ENCODE results near the gene ERC2.
A peak's percentile ranks its signal among the peaks of the same experiment; 100 is the strongest.

The ERC2 gene

DNA sequence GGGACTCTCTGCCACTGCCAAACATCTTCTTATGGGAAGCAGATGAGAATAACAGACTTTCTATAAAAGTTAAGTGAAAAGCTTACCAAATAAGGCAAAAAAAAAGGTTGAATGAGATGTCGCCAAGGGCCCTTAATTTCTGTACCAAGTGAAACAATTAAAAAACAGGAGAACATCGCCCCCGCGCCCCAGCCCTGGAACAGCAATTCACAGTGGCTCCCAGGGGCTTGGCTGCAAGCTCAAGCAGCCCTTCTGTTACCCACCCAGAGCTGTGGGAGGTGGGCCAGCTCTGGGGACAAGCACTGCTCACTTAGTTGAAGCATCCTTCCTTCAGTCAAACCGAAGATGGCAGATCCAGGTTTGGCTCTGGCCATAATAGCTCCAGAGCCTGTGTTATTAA lies 208.0 kb downstream of the ERC2 start:
- no peaks in the 10 kb centered on the region for H3K9me2 ChIP-seq (ENCODE audit: low read depth, low read length)
- no peak overlapping the region for H3K9ac ChIP-seq (ENCODE audit: low read length)
- H3K9me3 ChIP-seq (ENCODE audit: low read length): no peaks in the 10 kb centered on the region
- H3F3A ChIP-seq (ENCODE audit: insufficient read depth, low read length): no peaks in the 10 kb centered on the region
- H2AFZ ChIP-seq (ENCODE audit: low read length): no peak overlapping the region
- H3K4me2 ChIP-seq (ENCODE audit: low read length): no peak overlapping the region
- H3K27me3 ChIP-seq (ENCODE audit: insufficient read depth, low read length): peaks cover 3% of the 10 kb centered on the region; the same call in 1 of the 2 replicates
- TF ChIP-seq EZH2 (IDR thresholded peaks at IDR 0.05; ENCODE audit: borderline replicate concordance, low read length): no peak
- TF ChIP-seq, protein P1, sequence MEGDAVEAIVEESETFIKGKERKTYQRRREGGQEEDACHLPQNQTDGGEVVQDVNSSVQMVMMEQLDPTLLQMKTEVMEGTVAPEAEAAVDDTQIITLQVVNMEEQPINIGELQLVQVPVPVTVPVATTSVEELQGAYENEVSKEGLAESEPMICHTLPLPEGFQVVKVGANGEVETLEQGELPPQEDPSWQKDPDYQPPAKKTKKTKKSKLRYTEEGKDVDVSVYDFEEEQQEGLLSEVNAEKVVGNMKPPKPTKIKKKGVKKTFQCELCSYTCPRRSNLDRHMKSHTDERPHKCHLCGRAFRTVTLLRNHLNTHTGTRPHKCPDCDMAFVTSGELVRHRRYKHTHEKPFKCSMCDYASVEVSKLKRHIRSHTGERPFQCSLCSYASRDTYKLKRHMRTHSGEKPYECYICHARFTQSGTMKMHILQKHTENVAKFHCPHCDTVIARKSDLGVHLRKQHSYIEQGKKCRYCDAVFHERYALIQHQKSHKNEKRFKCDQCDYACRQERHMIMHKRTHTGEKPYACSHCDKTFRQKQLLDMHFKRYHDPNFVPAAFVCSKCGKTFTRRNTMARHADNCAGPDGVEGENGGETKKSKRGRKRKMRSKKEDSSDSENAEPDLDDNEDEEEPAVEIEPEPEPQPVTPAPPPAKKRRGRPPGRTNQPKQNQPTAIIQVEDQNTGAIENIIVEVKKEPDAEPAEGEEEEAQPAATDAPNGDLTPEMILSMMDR (IDR thresholded peaks at IDR 0.05; ENCODE audit: low read length): no peak
- H3K4me3 ChIP-seq (ENCODE audit: low read depth, low read length, poor library complexity, severe bottlenecking): no peak overlapping the region
- no peaks in the 10 kb centered on the region for H3K4me1 ChIP-seq (ENCODE audit: insufficient read depth, low read length, severe bottlenecking)
- no peak overlapping the region for H3K27ac ChIP-seq (ENCODE audit: low read depth, low read length, poor library complexity, severe bottlenecking)
- no peaks in the 10 kb centered on the region for H4K20me1 ChIP-seq (ENCODE audit: insufficient read depth, low read length)
- no peaks in the 10 kb centered on the region for H3K36me3 ChIP-seq (ENCODE audit: insufficient read depth, low read length)
- no peaks in the 10 kb centered on the region for H3K79me2 ChIP-seq (ENCODE audit: insufficient read depth, low read length)

DNA sequence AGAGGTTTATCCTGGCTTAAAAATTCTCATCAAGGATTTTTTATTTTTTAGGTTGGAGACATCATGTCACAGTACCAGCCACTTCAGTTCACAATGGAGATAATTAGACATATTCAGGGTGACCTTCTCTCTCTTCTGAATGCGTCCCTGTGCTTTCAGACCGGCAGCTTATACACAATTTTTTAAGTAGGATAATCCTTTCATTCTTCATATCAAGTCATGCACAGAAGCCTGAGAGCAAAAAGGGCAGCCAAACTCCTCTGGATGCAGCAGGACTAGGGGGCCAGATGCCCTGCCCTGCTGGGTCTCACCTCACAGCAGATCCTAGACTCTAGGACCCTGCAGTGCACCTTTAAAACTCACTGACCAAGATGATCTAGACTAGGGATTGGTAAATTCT lies 210.4 kb downstream of the ERC2 start:
- Histone ChIP-seq H3K27ac (ENCODE audit: low read depth, low read length, poor library complexity, severe bottlenecking) (no peak overlapping the region), H3K9ac (ENCODE audit: low read length) (no peak overlapping the region), H3K27me3 (ENCODE audit: insufficient read depth, low read length) (no peaks in the 10 kb centered on the region), H3K9me3 (ENCODE audit: low read length) (no peaks in the 10 kb centered on the region), H2AFZ (ENCODE audit: low read length) (no peak overlapping the region), H3K4me3 (ENCODE audit: low read depth, low read length, poor library complexity, severe bottlenecking) (no peak overlapping the region), H3K4me1 (ENCODE audit: insufficient read depth, low read length, severe bottlenecking) (no peaks in the 10 kb centered on the region), H3K9me2 (ENCODE audit: low read depth, low read length) (no peaks in the 10 kb centered on the region), H3K4me2 (ENCODE audit: low read length) (no peak overlapping the region), H3F3A (ENCODE audit: insufficient read depth, low read length) (no peaks in the 10 kb centered on the region), H4K20me1 (ENCODE audit: insufficient read depth, low read length) (no peaks in the 10 kb centered on the region), H3K79me2 (ENCODE audit: insufficient read depth, low read length) (no peaks in the 10 kb centered on the region), H3K36me3 (ENCODE audit: insufficient read depth, low read length) (no peaks in the 10 kb centered on the region)
- no peak for TF ChIP-seq EZH2 (IDR thresholded peaks at IDR 0.05; ENCODE audit: borderline replicate concordance, low read length)
- TF ChIP-seq, protein P1 (IDR thresholded peaks at IDR 0.05; ENCODE audit: low read length): no peak

DNA sequence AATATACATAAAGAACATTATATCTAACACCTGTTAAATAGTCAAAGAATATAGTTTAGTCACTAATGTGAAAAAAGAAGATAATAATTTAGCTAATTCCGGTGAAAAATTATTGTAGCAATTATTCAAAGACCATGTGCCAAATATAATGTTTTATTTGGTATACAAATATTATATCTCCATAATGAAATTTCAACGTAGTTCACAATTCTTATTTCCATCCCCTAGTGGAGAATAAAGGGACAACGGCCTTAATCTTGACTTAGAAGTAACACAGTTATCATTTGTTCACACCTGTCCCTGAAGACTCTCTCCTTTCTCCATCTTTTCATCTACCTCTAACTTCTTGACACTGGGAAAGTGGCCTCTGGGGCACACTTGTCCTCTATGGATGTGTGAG lies 213.4 kb downstream of the ERC2 start:
- TF ChIP-seq EZH2 (IDR thresholded peaks at IDR 0.05; ENCODE audit: borderline replicate concordance, low read length): no peak
- TF ChIP-seq, protein P1 (IDR thresholded peaks at IDR 0.05; ENCODE audit: low read length): peak; percentile 39

More for the DNA sequence above, 213.4 kb downstream of the ERC2 start:
- no peaks in the 10 kb centered on the region for H3K27me3 ChIP-seq (ENCODE audit: insufficient read depth, low read length)
- no peaks in the 10 kb centered on the region for H3K4me1 ChIP-seq (ENCODE audit: insufficient read depth, low read length, severe bottlenecking)
- H3K9me2 ChIP-seq (ENCODE audit: low read depth, low read length): no peaks in the 10 kb centered on the region
- H3K27ac ChIP-seq (ENCODE audit: low read depth, low read length, poor library complexity, severe bottlenecking): no peak overlapping the region
- no peaks in the 10 kb centered on the region for H3F3A ChIP-seq (ENCODE audit: insufficient read depth, low read length)
- no peak overlapping the region for H3K9ac ChIP-seq (ENCODE audit: low read length)
- H3K9me3 ChIP-seq (ENCODE audit: low read length): no peaks in the 10 kb centered on the region
- H3K4me3 ChIP-seq (ENCODE audit: low read depth, low read length, poor library complexity, severe bottlenecking): no peak overlapping the region
- no peak overlapping the region for H2AFZ ChIP-seq (ENCODE audit: low read length)
- H3K4me2 ChIP-seq (ENCODE audit: low read length): no peak overlapping the region
- no peaks in the 10 kb centered on the region for H3K79me2 ChIP-seq (ENCODE audit: insufficient read depth, low read length)
- no peaks in the 10 kb centered on the region for H4K20me1 ChIP-seq (ENCODE audit: insufficient read depth, low read length)
- no peaks in the 10 kb centered on the region for H3K36me3 ChIP-seq (ENCODE audit: insufficient read depth, low read length)
